Neutrophil (primary cell): ENCODE data around the gene IL7R.
"Not testable (repeated sequence)": the region's sequence is repeated elsewhere in the genome, so short reads cannot be mapped to it uniquely, and the experiment has no call there.

Experiments
- H3K27ac ChIP-seq: fragments of 200-600 bp; sonication (generic); 2 replicates; pipeline ENCODE4 v1.5.1; 2016; ENCODE audit warnings: mild to moderate bottlenecking, moderate library complexity
- H3K27me3 ChIP-seq: fragments of 200-600 bp; sonication (generic); 2 replicates; pipeline ENCODE4 v1.6.0; 2016; ENCODE audit warnings: mild to moderate bottlenecking
- H3K36me3 ChIP-seq: fragments of 200-600 bp; sonication (generic); 2 replicates; pipeline ENCODE4 v1.5.1; 2017
- H3K4me1 ChIP-seq, 2 experiments: fragments of 200-600 bp in 1 of 2; sonication (generic) in 1 of 2; 1 replicate in 1 of 2; 2 replicates in 1 of 2; pipeline versions ENCODE4 v1.5.1 to v1.6.1; 2013 to 2016; ENCODE audit warnings: low read depth in 1 of 2, low read length in 1 of 2, mild to moderate bottlenecking in 1 of 2, moderate library complexity in 1 of 2; ENCODE audit not compliant: control insufficient read depth in 1 of 2, insufficient read depth in 1 of 2
- H3K4me3 ChIP-seq, 2 experiments: fragments of 200-600 bp in 1 of 2; sonication (generic) in 1 of 2; 1 replicate in 1 of 2; 2 replicates in 1 of 2; pipeline ENCODE4 v1.5.1; 2013 to 2016; ENCODE audit warnings: low read depth in 1 of 2, low read length in 1 of 2, mild to moderate bottlenecking in 1 of 2, moderate library complexity in 1 of 2
- H3K9me3 ChIP-seq: fragments of 200-600 bp; sonication (generic); 2 replicates; pipeline ENCODE4 v1.5.1; 2016
- CTCF ChIP-seq: fragments of 200-600 bp; sonication (generic); IDR thresholded peaks from 2 replicates; pipeline ENCODE4 v1.5.1; 2016; ENCODE audit warnings: antibody characterized with exemption

The IL7R gene

GRCh38 chr5:35886381-35886780, 29.7 kb downstream of the IL7R start:
- H3K27ac ChIP-seq = no peak overlapping the region
- TF ChIP-seq CTCF = no peak
- H3K4me1 ChIP-seq = no peaks in the 10 kb centered on the region

GRCh38 chr5:35887321-35888100, 30.8 kb downstream of the IL7R start:
- Histone ChIP-seq H3K27ac (no peak overlapping the region), H3K4me1 (no peaks in the 10 kb centered on the region), H3K36me3 (no peaks in the 10 kb centered on the region), H3K27me3 (no peaks in the 10 kb centered on the region), H3K9me3 (no peaks in the 10 kb centered on the region), H3K4me3 (no peak overlapping the region)
- no peak for TF ChIP-seq CTCF

More at GRCh38 chr5:35886381-35886780, 29.7 kb downstream of the IL7R start:
- no peaks in the 10 kb centered on the region for H3K9me3 ChIP-seq
- H3K4me3 ChIP-seq = no peak overlapping the region
- no peaks in the 10 kb centered on the region for H3K27me3 ChIP-seq
- H3K36me3 ChIP-seq = no peaks in the 10 kb centered on the region

- H3K27ac ChIP-seq = no peak overlapping the region
- H3K4me3 ChIP-seq = no peak overlapping the region
- H3K36me3 ChIP-seq = no peaks in the 10 kb centered on the region
- H3K9me3 ChIP-seq = no peaks in the 10 kb centered on the region
- no peaks in the 10 kb centered on the region for H3K27me3 ChIP-seq
- no peak for TF ChIP-seq CTCF
- H3K4me1 ChIP-seq = no peaks in the 10 kb centered on the region
Observed at GRCh38 chr5:35890021-35891020, 33.6 kb downstream of the IL7R start.

- not testable (repeated sequence) for H3K4me1 ChIP-seq, H3K4me3 ChIP-seq, H3K27me3 ChIP-seq, H3K9me3 ChIP-seq, H3K27ac ChIP-seq, H3K36me3 ChIP-seq
Observed at GRCh38 chr5:35892799-35893198, 36.1 kb downstream of the IL7R start.

- Histone ChIP-seq H3K4me3 (no peak overlapping the region), H3K27ac (no peak overlapping the region), H3K9me3 (no peaks in the 10 kb centered on the region), H3K4me1 (no peaks in the 10 kb centered on the region), H3K27me3 (no peaks in the 10 kb centered on the region), H3K36me3 (no peaks in the 10 kb centered on the region)
- no peak for TF ChIP-seq CTCF
Observed at GRCh38 chr5:35894131-35894530, 37.4 kb downstream of the IL7R start.
